GM13976 (cell line): ENCODE measurements around the gene ABHD12.

Experiments used
- DNase-seq: peaks from one replicate; pipeline ENCODE4 v3.0.0; 2012; ENCODE audit warnings: low spot score
- in situ Hi-C: fragments of 300-500 bp; cut with MboI; formaldehyde crosslinking; loops from one replicate; pipeline ENCODE4 v1.12.0; 2022; ENCODE audit warnings: low sequenced_read_pairs, mixed read lengths, inconsistent platforms; ENCODE audit not compliant: unreplicated experiment
- TF ChIP-seq, protein P1 (sequence below): IDR thresholded peaks from 2 replicates; pipeline ENCODE4 v1.5.1; 2012; ENCODE audit warnings: borderline replicate concordance, mild to moderate bottlenecking; ENCODE audit not compliant: insufficient read depth; ENCODE audit errors: extremely low read depth, missing control alignments, control extremely low read depth

Gene ABHD12

DNA sequence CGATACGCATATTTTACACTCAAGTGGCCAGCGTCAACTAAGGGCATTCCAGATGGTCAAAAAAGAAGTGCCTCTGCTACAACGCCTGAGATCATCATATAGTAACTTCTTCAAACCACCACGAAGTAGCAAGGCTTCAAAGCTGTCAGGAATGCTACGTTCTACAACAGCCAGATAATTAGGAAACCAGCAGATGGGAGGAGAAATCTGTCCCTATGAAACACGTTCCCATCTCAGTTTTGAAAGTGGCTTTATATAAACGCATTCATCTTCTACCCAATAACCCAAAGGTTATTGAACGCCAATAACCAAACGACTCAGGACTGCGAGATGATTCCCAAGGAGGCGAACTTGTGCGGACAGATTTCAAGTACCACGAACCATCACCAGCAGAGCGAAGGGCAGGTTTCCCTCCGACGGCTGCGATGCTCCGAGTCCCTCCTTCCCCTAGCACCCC, 1.2 kb downstream of the ABHD12 start:
- DNase-seq: no peak
- in situ Hi-C loops: loop anchor here (25.0 kb wide), 1 partner anchor 202 kb away; the partner anchor contains the start of gene ENTPD6
- TF ChIP-seq, protein P1, sequence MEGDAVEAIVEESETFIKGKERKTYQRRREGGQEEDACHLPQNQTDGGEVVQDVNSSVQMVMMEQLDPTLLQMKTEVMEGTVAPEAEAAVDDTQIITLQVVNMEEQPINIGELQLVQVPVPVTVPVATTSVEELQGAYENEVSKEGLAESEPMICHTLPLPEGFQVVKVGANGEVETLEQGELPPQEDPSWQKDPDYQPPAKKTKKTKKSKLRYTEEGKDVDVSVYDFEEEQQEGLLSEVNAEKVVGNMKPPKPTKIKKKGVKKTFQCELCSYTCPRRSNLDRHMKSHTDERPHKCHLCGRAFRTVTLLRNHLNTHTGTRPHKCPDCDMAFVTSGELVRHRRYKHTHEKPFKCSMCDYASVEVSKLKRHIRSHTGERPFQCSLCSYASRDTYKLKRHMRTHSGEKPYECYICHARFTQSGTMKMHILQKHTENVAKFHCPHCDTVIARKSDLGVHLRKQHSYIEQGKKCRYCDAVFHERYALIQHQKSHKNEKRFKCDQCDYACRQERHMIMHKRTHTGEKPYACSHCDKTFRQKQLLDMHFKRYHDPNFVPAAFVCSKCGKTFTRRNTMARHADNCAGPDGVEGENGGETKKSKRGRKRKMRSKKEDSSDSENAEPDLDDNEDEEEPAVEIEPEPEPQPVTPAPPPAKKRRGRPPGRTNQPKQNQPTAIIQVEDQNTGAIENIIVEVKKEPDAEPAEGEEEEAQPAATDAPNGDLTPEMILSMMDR: no peak

GRCh38 chr20:25382704-25383370, 7.8 kb downstream of the ABHD12 start:
- TF ChIP-seq, protein P1: no peak
- no peak for DNase-seq
- in situ Hi-C loops: loop anchor here (25.0 kb wide), 1 partner anchor 196 kb away; the partner anchor contains the start of gene ENTPD6

DNA sequence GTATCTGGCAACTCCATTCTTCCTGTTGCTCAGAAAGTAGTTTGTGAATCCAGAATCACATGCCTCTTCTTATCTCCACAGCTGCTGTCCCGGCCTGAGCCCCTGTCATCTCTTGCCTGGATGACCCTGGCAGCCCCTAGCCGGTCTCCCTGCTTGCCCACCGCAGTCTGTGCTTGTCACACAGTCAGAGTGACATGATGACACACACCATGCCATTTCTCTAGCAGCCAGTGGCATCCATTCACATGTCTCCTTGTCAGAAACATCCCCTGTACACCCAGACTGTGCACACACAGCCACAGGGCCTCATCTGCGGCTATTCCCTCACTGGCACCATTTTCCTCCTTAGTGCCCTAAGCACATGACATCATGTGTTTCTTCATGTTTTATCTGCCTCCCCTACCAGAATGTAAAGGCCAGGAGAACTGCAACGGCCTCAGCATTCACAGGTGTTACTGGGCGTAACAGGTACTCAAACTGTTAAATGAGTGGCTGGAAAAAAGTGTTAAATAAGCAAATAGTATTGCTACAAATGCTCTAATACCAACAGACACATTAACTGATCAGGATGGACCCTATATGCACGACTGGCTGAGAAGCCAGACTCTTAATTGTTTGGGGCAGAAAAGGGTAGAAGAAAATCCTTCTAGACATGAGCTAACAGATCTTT, 9.6 kb downstream of the ABHD12 start:
- in situ Hi-C loops: loop anchor here (25.0 kb wide), 1 partner anchor 194 kb away; the partner anchor contains the start of gene ENTPD6
- TF ChIP-seq, protein P1: no peak

GRCh38 chr20:25378884-25379733, 11.5 kb downstream of the ABHD12 start:
- TF ChIP-seq, protein P1: no peak
- no peak for DNase-seq
- in situ Hi-C loops: loop anchor here (25.0 kb wide), 1 partner anchor 192 kb away; the partner anchor contains the start of gene ENTPD6

More for the DNA sequence above, 9.6 kb downstream of the ABHD12 start:
- DNase-seq: no peak

- no peak for DNase-seq
- in situ Hi-C loops: loop anchor here (25.0 kb wide), 1 partner anchor 191 kb away; the partner anchor contains the start of gene ENTPD6
- TF ChIP-seq, protein P1: no peak
These were observed 12.3 kb downstream of the ABHD12 start for GRCh38 chr20:25378189-25378883.
